Prostate gland (tissue), 2 donors: ENCODE measurements around the gene DLG3. TPM values are rescaled to one million over a fixed set of nuclear protein-coding genes. Genes with fewer than 3 reads are reported as not detected.
A peak's percentile ranks its signal among the peaks of the same experiment; 100 is the strongest.

Experiments used
- DNase-seq: peaks from one replicate; pipeline ENCODE4 v3.0.0-alpha.2; 2019; ENCODE audit warnings: low spot score
- H3K27ac ChIP-seq, 2 donors: fragments of 200-600 bp; sonication (generic); 2 replicates each; pipeline ENCODE4 v1.5.1; 2017 to 2019
- H3K27me3 ChIP-seq: fragments of 200-600 bp; sonication (generic); replicated peaks from 2 replicates; pipeline ENCODE4 v1.5.1; 2019; ENCODE audit not compliant: insufficient read depth
- H3K36me3 ChIP-seq, 2 donors: fragments of 200-600 bp; sonication (generic); 1 replicate in 1 of 2; 2 replicates in 1 of 2; pipeline versions ENCODE4 v1.5.1 to v1.8.1; 2017 to 2019
- H3K4me1 ChIP-seq: fragments of 200-600 bp; sonication (generic); replicated peaks from 2 replicates; pipeline ENCODE4 v1.5.1; 2019
- H3K4me3 ChIP-seq, 2 donors: fragments of 200-600 bp; sonication (generic); 2 replicates each; pipeline ENCODE4 v1.5.1; 2017 to 2019
- H3K9me3 ChIP-seq: fragments of 200-600 bp; sonication (generic); 2 replicates; pipeline ENCODE4 v1.5.1; 2017
- CTCF ChIP-seq, 4 experiments: fragments of 200-600 bp in 2 of 4; fragments of 450-650 bp in 2 of 4; sonication (generic) in 2 of 4; IDR thresholded peaks; 1 replicate in 3 of 4; 2 replicates in 1 of 4; pipeline ENCODE4 v1.5.1; 2016 to 2019; ENCODE audit warnings: antibody characterized with exemption in 4 of 4, mild to moderate bottlenecking in 2 of 4, moderate library complexity in 2 of 4
- POLR2A ChIP-seq: fragments of 450-650 bp; IDR thresholded peaks from one replicate; pipeline ENCODE4 v1.6.1; 2016; ENCODE audit warnings: antibody characterized with exemption, mild to moderate bottlenecking
- POLR2AphosphoS5 ChIP-seq: sonication (generic); formaldehyde crosslinking; IDR thresholded peaks from one replicate; pipeline ENCODE4 v1.6.1; 2017; ENCODE audit warnings: antibody characterized with exemption
- WGBS: methylation state at CpG from one replicate; pipeline ENCODE4 v1.1.5; 2018; 5-methylcytosine and 5-hydroxymethylcytosine counted together
- intact Hi-C: fragments of 100-400 bp; cut with DNase I; formaldehyde crosslinking; loops from one replicate; pipeline ENCODE4 v1.14.2; 2022
- total RNA-seq, 2 donors: library from RNA; depleted of rRNA; stranded (reverse); fragments of >200 nt; gene quantifications; one replicate each; pipeline ENCODE4 v1.1.0, GENCODE V29; 2016

Gene DLG3
- total RNA-seq, 2 donors from 2014 or later = 11.9 to 29.1 TPM

GRCh38 chrX:70432936-70433847, 11.4 kb upstream of the DLG3 start:
- Histone ChIP-seq H3K4me3 (peak overlapping the region; percentile 42 to 44), H3K27me3 (no peaks in the 10 kb centered on the region), H3K36me3 (no peaks in the 10 kb centered on the region), H3K4me1 (no peaks in the 10 kb centered on the region), H3K9me3 (no peaks in the 10 kb centered on the region), H3K27ac (no peak overlapping the region)
- intact Hi-C loops = loop anchor here (5.0 to 10.0 kb wide), 2 partner anchors 238 to 301 kb away; partner anchors contain the start of gene IGBP1
- DNase-seq = no peak
- 34% methylated on average over 15 of the region's 15 CpGs for WGBS
- TF ChIP-seq POLR2A (no peak), POLR2AphosphoS5 (no peak), CTCF (IDR thresholded peaks at IDR 0.05) (no peak)

- Histone ChIP-seq H3K9me3 (no peaks in the 10 kb centered on the region), H3K27ac (peak overlapping the region; percentile 74 to 77), H3K4me3 (peak overlapping the region; percentile 42 to 44), H3K36me3 (no peaks in the 10 kb centered on the region), H3K27me3 (no peaks in the 10 kb centered on the region), H3K4me1 (no peaks in the 10 kb centered on the region)
- DNase-seq = peak; percentile 55
- intact Hi-C loops = loop anchor here (5.0 to 10.0 kb wide), 2 partner anchors 239 to 302 kb away; partner anchors contain the start of gene IGBP1
- WGBS = under 1% methylated on average over 22 of the region's 37 CpGs
- TF ChIP-seq POLR2AphosphoS5 (no peak), CTCF (IDR thresholded peaks at IDR 0.05) (peak; percentile 25 to 79 (median 67))
Measured at GRCh38 chrX:70433848-70434351, 10.7 kb upstream of the DLG3 start.

- peak overlapping the region; percentile 74 to 77 for H3K27ac ChIP-seq
- no peaks in the 10 kb centered on the region for H3K36me3 ChIP-seq
- H3K4me1 ChIP-seq = no peaks in the 10 kb centered on the region
- H3K4me3 ChIP-seq = peak overlapping the region; percentile 42 to 44
- under 1% methylated on average over 37 of the region's 45 CpGs for WGBS
- TF ChIP-seq POLR2A (no peak), POLR2AphosphoS5 (no peak), CTCF (IDR thresholded peaks at IDR 0.05) (no peak)
- DNase-seq = peak; percentile 82
- intact Hi-C loops = loop anchor here (5.0 to 10.0 kb wide), 2 partner anchors 240 to 302 kb away; partner anchors contain the start of gene IGBP1
- no peaks in the 10 kb centered on the region for H3K27me3 ChIP-seq
- H3K9me3 ChIP-seq = no peaks in the 10 kb centered on the region
Measured at GRCh38 chrX:70434352-70434866, 10.2 kb upstream of the DLG3 start.

GRCh38 chrX:70434914-70435586, 9.6 kb upstream of the DLG3 start:
- WGBS = 32% methylated on average over 17 of the region's 17 CpGs

More at GRCh38 chrX:70434914-70435586, 9.6 kb upstream of the DLG3 start:
- no peak for DNase-seq
- Histone ChIP-seq H3K4me1 (no peaks in the 10 kb centered on the region), H3K9me3 (no peaks in the 10 kb centered on the region), H3K4me3 (peak overlapping the region; percentile 42 to 44), H3K27me3 (no peaks in the 10 kb centered on the region), H3K36me3 (no peaks in the 10 kb centered on the region), H3K27ac (no peak overlapping the region)
- no peak for TF ChIP-seq POLR2A
- no peak for TF ChIP-seq CTCF (IDR thresholded peaks at IDR 0.05)
- no peak for TF ChIP-seq POLR2AphosphoS5
- intact Hi-C loops = loop anchor here (5.0 to 10.0 kb wide), 2 partner anchors 240 to 303 kb away; partner anchors contain the start of gene IGBP1
